Measurements from ENCODE around the gene NSMF.
A peak's percentile ranks its signal among the peaks of the same experiment; 100 is the strongest.

Gene NSMF

GRCh38 chr9:137444106-137444790, 14.9 kb downstream of the NSMF start:
- no peak for DNase-seq

- no peak for DNase-seq
Observed at GRCh38 chr9:137441935-137442321, 17.2 kb downstream of the NSMF start.

- no peak for DNase-seq
Observed at GRCh38 chr9:137441289-137441934, 17.7 kb downstream of the NSMF start, which contains the start of gene ENTPD8. Gene ENTPD8, minus strand, starts transcription at chr9:137441357. Its CDS starts 3,072 bp downstream, at chr9:137438285.

- DNase-seq, result no peak
Observed at GRCh38 chr9:137439158-137439714, 19.9 kb downstream of the NSMF start.

GRCh38 chr9:137438591-137439157, 20.5 kb downstream of the NSMF start:
- no peak for DNase-seq

GRCh38 chr9:137437691-137438590, 21.2 kb downstream of the NSMF start:
- no peak for DNase-seq

- no peak for DNase-seq
Observed at GRCh38 chr9:137436761-137437600, 22.2 kb downstream of the NSMF start.

GRCh38 chr9:137435980-137436760, 23.0 kb downstream of the NSMF start:
- peak; percentile 36 for DNase-seq

GRCh38 chr9:137435381-137435891, 23.7 kb downstream of the NSMF start:
- no peak for DNase-seq

- no peak for DNase-seq
Observed at GRCh38 chr9:137434498-137435380, 24.4 kb downstream of the NSMF start.

- no peak for DNase-seq
Observed at GRCh38 chr9:137433916-137434431, 25.2 kb downstream of the NSMF start.

- no peak for DNase-seq
Observed at GRCh38 chr9:137433349-137433915, 25.7 kb downstream of the NSMF start.

- DNase-seq, result no peak
Observed at GRCh38 chr9:137432687-137433348, 26.3 kb downstream of the NSMF start.

GRCh38 chr9:137431416-137431931, 27.7 kb downstream of the NSMF start:
- DNase-seq, result no peak

GRCh38 chr9:137430723-137431415, 28.3 kb downstream of the NSMF start:
- no peak for DNase-seq

- DNase-seq, result no peak
Observed at GRCh38 chr9:137429974-137430722, 29.0 kb downstream of the NSMF start.

- DNase-seq, result no peak
Observed at GRCh38 chr9:137429546-137429890, 29.6 kb downstream of the NSMF start.

All from fibroblast of upper back skin (primary cell).